Vagina (tissue), 2 donors: Measurements from ENCODE around the gene NAA10. TPM values are rescaled to one million over a fixed set of nuclear protein-coding genes. Genes with fewer than 3 reads are reported as not detected.

Experiments
- DNase-seq, 2 donors: peaks; one replicate each; pipeline ENCODE4 v3.0.0-alpha.2; 2017; ENCODE audit errors: extremely low spot score in 2 of 2
- H3K27ac ChIP-seq: fragments of 200-600 bp; sonication (generic); one replicate; pipeline ENCODE4 v1.5.1; 2019
- H3K27me3 ChIP-seq: fragments of 200-600 bp; sonication (generic); one replicate; pipeline ENCODE4 v1.5.1; 2019
- H3K36me3 ChIP-seq, 2 donors: fragments of 200-600 bp; sonication (generic); one replicate each; pipeline ENCODE4 v1.5.1; 2017 to 2019
- H3K4me1 ChIP-seq: fragments of 200-600 bp; sonication (generic); one replicate; pipeline ENCODE4 v1.5.1; 2019
- H3K4me3 ChIP-seq, 2 donors: fragments of 200-600 bp; sonication (generic); 1 replicate in 1 of 2; 2 replicates in 1 of 2; pipeline ENCODE4 v1.5.1; 2016 to 2019
- H3K9me3 ChIP-seq: fragments of 200-600 bp; sonication (generic); one replicate; pipeline ENCODE4 v1.5.1; 2019
- POLR2A ChIP-seq, 2 donors: fragments of 450-650 bp; IDR thresholded peaks; one replicate each; pipeline ENCODE4 v1.6.1; 2017; ENCODE audit warnings: antibody characterized with exemption in 2 of 2, mild to moderate bottlenecking in 2 of 2, moderate library complexity in 2 of 2
- POLR2AphosphoS5 ChIP-seq, 2 donors: sonication (generic); formaldehyde crosslinking; IDR thresholded peaks; one replicate each; pipeline ENCODE4 v1.9.0; 2017; ENCODE audit warnings: antibody characterized with exemption in 2 of 2, mild to moderate bottlenecking in 2 of 2, low read depth in 1 of 2; ENCODE audit not compliant: insufficient read depth in 1 of 2
- intact Hi-C: fragments of 100-400 bp; cut with DNase I; formaldehyde crosslinking; loops from one replicate; pipeline ENCODE4 v1.15.1; 2023
- total RNA-seq: library from RNA; depleted of rRNA; stranded (reverse); fragments of >200 nt; gene quantifications from one replicate; pipeline ENCODE4 v1.2.3, GENCODE V29; 2016
- TF ChIP-seq, protein P1 (sequence below), 3 experiments: fragments of 450-650 bp in 2 of 3; fragments of 200-600 bp in 1 of 3; sonication (generic) in 1 of 3; IDR thresholded peaks; one replicate each; pipeline ENCODE4 v1.5.1; 2017 to 2019; ENCODE audit warnings: antibody characterized with exemption in 3 of 3, mild to moderate bottlenecking in 2 of 3, moderate library complexity in 2 of 3

The NAA10 gene
- total RNA-seq, 1 donor from 2014 or later: 66.8 TPM

GRCh38 chrX:153908219-153908860, 26.5 kb downstream of the NAA10 start:
- DNase-seq: no peak
- TF ChIP-seq, protein P1, sequence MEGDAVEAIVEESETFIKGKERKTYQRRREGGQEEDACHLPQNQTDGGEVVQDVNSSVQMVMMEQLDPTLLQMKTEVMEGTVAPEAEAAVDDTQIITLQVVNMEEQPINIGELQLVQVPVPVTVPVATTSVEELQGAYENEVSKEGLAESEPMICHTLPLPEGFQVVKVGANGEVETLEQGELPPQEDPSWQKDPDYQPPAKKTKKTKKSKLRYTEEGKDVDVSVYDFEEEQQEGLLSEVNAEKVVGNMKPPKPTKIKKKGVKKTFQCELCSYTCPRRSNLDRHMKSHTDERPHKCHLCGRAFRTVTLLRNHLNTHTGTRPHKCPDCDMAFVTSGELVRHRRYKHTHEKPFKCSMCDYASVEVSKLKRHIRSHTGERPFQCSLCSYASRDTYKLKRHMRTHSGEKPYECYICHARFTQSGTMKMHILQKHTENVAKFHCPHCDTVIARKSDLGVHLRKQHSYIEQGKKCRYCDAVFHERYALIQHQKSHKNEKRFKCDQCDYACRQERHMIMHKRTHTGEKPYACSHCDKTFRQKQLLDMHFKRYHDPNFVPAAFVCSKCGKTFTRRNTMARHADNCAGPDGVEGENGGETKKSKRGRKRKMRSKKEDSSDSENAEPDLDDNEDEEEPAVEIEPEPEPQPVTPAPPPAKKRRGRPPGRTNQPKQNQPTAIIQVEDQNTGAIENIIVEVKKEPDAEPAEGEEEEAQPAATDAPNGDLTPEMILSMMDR (IDR thresholded peaks at IDR 0.05): no peak
- TF ChIP-seq POLR2AphosphoS5 (IDR thresholded peaks at IDR 0.05; ENCODE audit: insufficient read depth in 1 of 2, low read depth in 1 of 2) (no peak), POLR2A (IDR thresholded peaks at IDR 0.05) (no peak)

DNA sequence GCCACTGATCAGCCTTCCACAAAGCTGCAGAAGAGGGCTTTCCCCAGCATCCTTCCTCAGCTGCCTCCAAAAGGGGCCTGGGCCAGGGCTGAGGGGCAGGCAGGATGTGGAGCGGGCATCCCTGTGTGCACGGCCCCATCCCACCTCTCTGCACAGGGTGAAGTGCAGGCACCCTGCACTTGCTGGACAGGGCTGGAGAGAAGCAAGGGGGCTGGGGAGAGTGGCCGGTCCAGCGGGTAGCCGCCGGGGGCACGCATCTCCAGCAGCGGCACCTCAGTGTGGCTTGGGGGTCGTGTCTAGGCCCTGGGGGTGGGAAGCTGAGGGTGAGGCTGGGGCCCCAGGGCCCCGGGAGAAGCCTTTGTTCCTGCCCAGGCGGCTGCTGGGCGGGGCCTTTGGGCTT, 27.4 kb downstream of the NAA10 start:
- TF ChIP-seq POLR2A (IDR thresholded peaks at IDR 0.05) (no peak), POLR2AphosphoS5 (IDR thresholded peaks at IDR 0.05; ENCODE audit: insufficient read depth in 1 of 2, low read depth in 1 of 2) (no peak)
- TF ChIP-seq, protein P1 (IDR thresholded peaks at IDR 0.05): no peak
- no peak for DNase-seq
- intact Hi-C loops: no loop called here
- H3K27me3 ChIP-seq: no peaks in the 10 kb centered on the region
- no peaks in the 10 kb centered on the region for H3K9me3 ChIP-seq
- no peak overlapping the region for H3K4me3 ChIP-seq
- H3K27ac ChIP-seq: no peak overlapping the region
- no peaks in the 10 kb centered on the region for H3K36me3 ChIP-seq
- H3K4me1 ChIP-seq: peaks cover 14% of the 10 kb centered on the region

More at GRCh38 chrX:153908219-153908860, 26.5 kb downstream of the NAA10 start:
- Histone ChIP-seq H3K4me3 (no peak overlapping the region), H3K9me3 (no peaks in the 10 kb centered on the region), H3K27ac (no peak overlapping the region), H3K36me3 (no peaks in the 10 kb centered on the region), H3K27me3 (no peaks in the 10 kb centered on the region), H3K4me1 (peaks cover 12% of the 10 kb centered on the region)
- intact Hi-C loops: no loop called here

- no peak overlapping the region for H3K27ac ChIP-seq
- no peak for TF ChIP-seq POLR2AphosphoS5 (IDR thresholded peaks at IDR 0.05; ENCODE audit: insufficient read depth in 1 of 2, low read depth in 1 of 2)
- TF ChIP-seq, protein P1 (IDR thresholded peaks at IDR 0.05): no peak
- TF ChIP-seq POLR2A (IDR thresholded peaks at IDR 0.05): no peak
- peaks cover 18% of the 10 kb centered on the region for H3K4me1 ChIP-seq
- no peak overlapping the region for H3K4me3 ChIP-seq
- intact Hi-C loops: no loop called here
- H3K36me3 ChIP-seq: no peaks in the 10 kb centered on the region
- no peaks in the 10 kb centered on the region for H3K27me3 ChIP-seq
- DNase-seq: no peak
- H3K9me3 ChIP-seq: no peaks in the 10 kb centered on the region
Measured at GRCh38 chrX:153906126-153906917, 28.5 kb downstream of the NAA10 start.

- Histone ChIP-seq H3K36me3 (no peaks in the 10 kb centered on the region), H3K4me3 (no peak overlapping the region), H3K9me3 (no peaks in the 10 kb centered on the region), H3K27ac (no peak overlapping the region), H3K27me3 (no peaks in the 10 kb centered on the region), H3K4me1 (peaks cover 18% of the 10 kb centered on the region)
- intact Hi-C loops: no loop called here
- TF ChIP-seq POLR2AphosphoS5 (IDR thresholded peaks at IDR 0.05; ENCODE audit: insufficient read depth in 1 of 2, low read depth in 1 of 2) (no peak), POLR2A (IDR thresholded peaks at IDR 0.05) (no peak)
- TF ChIP-seq, protein P1 (IDR thresholded peaks at IDR 0.05): no peak
- no peak for DNase-seq
Measured at GRCh38 chrX:153905481-153906095, 29.2 kb downstream of the NAA10 start.
